CD4-positive, alpha-beta T cell (primary cell): ENCODE data around the gene WWOX. TPM values are rescaled to one million over a fixed set of nuclear protein-coding genes. Genes with fewer than 3 reads are reported as not detected.

Experiments
- ATAC-seq: fragments of 200-7000 bp; cut with Tn5 transposase; one replicate; pipeline ENCODE4 v1.10.0; 2022; ENCODE audit warnings: mild to moderate bottlenecking; ENCODE audit not compliant: poor library complexity
- CTCF ChIA-PET: fragments of 350-600 bp; sonication (Branson Sonifier 250); formaldehyde crosslinking; loops from one replicate; lab custom pipeline; 2021; ENCODE audit warnings: antibody characterized with exemption, inconsistent platforms; lab: Charles Lee
- POLR2A ChIA-PET: fragments of 350-600 bp; sonication (Branson Sonifier 250); formaldehyde crosslinking; loops from one replicate; lab custom pipeline; 2021; ENCODE audit warnings: antibody characterized with exemption, inconsistent platforms; lab: Charles Lee
- DNase-seq, 14 experiments: peaks; one replicate each; pipeline ENCODE4 v3.0.0-alpha.2; 2013 to 2020; ENCODE audit warnings: mixed read lengths in 2 of 14
- H3K27ac ChIP-seq, 2 donors: one replicate each; pipeline versions ENCODE4 v1.5.1 to v1.7.0; 2013; ENCODE audit warnings: low read length in 2 of 2, low read depth in 1 of 2, mild to moderate bottlenecking in 1 of 2
- H3K27me3 ChIP-seq, 2 experiments: 1 replicate in 1 of 2; 2 replicates in 1 of 2; pipeline versions ENCODE4 v1.6.1 to v1.7.0; 2013; ENCODE audit warnings: low read length in 2 of 2, control low read depth in 1 of 2, mild to moderate bottlenecking in 1 of 2, moderate library complexity in 1 of 2; ENCODE audit not compliant: insufficient read depth in 2 of 2, control insufficient read depth in 1 of 2
- H3K36me3 ChIP-seq: one replicate; pipeline ENCODE4 v1.6.1; 2013; ENCODE audit warnings: low read length, control low read depth; ENCODE audit not compliant: insufficient read depth
- H3K4me1 ChIP-seq: one replicate; pipeline ENCODE4 v1.6.1; 2013; ENCODE audit warnings: low read length, control low read depth; ENCODE audit not compliant: insufficient read depth
- H3K4me3 ChIP-seq: one replicate; pipeline ENCODE4 v1.5.1; 2013; ENCODE audit warnings: mild to moderate bottlenecking, low read length, moderate library complexity
- H3K9me3 ChIP-seq, 2 experiments: 1 replicate in 1 of 2; 2 replicates in 1 of 2; pipeline versions ENCODE4 v1.6.1 to v1.7.0; 2013; ENCODE audit warnings: low read length in 2 of 2, mild to moderate bottlenecking in 2 of 2, control low read depth in 1 of 2, moderate library complexity in 1 of 2; ENCODE audit not compliant: control insufficient read depth in 1 of 2, insufficient read depth in 1 of 2
- H3K27ac Mint-ChIP-seq: one replicate; pipeline ENCODE4 v1.8.0; 2020; ENCODE audit warnings: mixed read lengths
- H3K27me3 Mint-ChIP-seq: one replicate; pipeline ENCODE4 v1.8.0; 2021; ENCODE audit warnings: mixed read lengths
- H3K36me3 Mint-ChIP-seq: one replicate; pipeline ENCODE4 v1.8.0; 2021; ENCODE audit warnings: low read depth, mixed read lengths
- H3K4me1 Mint-ChIP-seq: one replicate; pipeline ENCODE4 v1.8.0; 2021; ENCODE audit warnings: low read depth, mixed read lengths
- H3K4me3 Mint-ChIP-seq: one replicate; pipeline ENCODE4 v1.8.0; 2020; ENCODE audit warnings: mild to moderate bottlenecking, mixed read lengths
- H3K9me3 Mint-ChIP-seq: one replicate; pipeline ENCODE4 v1.8.0; 2020; ENCODE audit warnings: mixed read lengths
- intact Hi-C, 2 experiments: fragments of 100-400 bp; cut with DNase I in 1 of 2; cut with micrococcal nuclease in 1 of 2; formaldehyde crosslinking; loops; one replicate each; pipeline versions ENCODE4 v1.15.1 to v1.9.0; 2023 to 2025; cut with DNase I, micrococcal nuclease
- total RNA-seq, 174 experiments: library from RNA in 2 of 174; stranded (reverse) in 2 of 174; gene quantifications; one replicate each; pipeline ENCODE4 v1.2.3 and lab custom pipeline; 2021 to 2026
- TF ChIP-seq, protein P1 (sequence below): fragments of 200-600 bp; IDR thresholded peaks from one replicate; pipeline ENCODE4 v1.8.0; 2022; ENCODE audit warnings: antibody characterized with exemption, mild to moderate bottlenecking

WWOX gene
- total RNA-seq, 2 experiments from 2014 or later, result 19.3 to 21.7 TPM

GRCh38 chr16:78926723-78927210, 827.3 kb downstream of the WWOX start:
- intact Hi-C loops, result loop anchor here in 1 of 2 experiments (5.0 kb wide), 1 partner anchor 676 kb away; the partner anchor contains the start of gene MAF
- ChIA-PET POLR2A (no interaction called here), CTCF (no interaction called here)
- Histone ChIP-seq H3K27ac (no peak overlapping the region), H3K36me3 (no peaks in the 10 kb centered on the region), H3K9me3 (peaks cover 9% of the 10 kb centered on the region in 2 experiments), H3K27me3 (no peaks in the 10 kb centered on the region), H3K4me3 (no peak overlapping the region), H3K4me1 (peaks cover 3% of the 10 kb centered on the region)
- TF ChIP-seq, protein P1, sequence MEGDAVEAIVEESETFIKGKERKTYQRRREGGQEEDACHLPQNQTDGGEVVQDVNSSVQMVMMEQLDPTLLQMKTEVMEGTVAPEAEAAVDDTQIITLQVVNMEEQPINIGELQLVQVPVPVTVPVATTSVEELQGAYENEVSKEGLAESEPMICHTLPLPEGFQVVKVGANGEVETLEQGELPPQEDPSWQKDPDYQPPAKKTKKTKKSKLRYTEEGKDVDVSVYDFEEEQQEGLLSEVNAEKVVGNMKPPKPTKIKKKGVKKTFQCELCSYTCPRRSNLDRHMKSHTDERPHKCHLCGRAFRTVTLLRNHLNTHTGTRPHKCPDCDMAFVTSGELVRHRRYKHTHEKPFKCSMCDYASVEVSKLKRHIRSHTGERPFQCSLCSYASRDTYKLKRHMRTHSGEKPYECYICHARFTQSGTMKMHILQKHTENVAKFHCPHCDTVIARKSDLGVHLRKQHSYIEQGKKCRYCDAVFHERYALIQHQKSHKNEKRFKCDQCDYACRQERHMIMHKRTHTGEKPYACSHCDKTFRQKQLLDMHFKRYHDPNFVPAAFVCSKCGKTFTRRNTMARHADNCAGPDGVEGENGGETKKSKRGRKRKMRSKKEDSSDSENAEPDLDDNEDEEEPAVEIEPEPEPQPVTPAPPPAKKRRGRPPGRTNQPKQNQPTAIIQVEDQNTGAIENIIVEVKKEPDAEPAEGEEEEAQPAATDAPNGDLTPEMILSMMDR, result no peak
- H3K27me3 Mint-ChIP-seq, result no peaks in the 10 kb centered on the region
- no peak overlapping the region for H3K27ac Mint-ChIP-seq
- no peaks in the 10 kb centered on the region for H3K4me1 Mint-ChIP-seq
- H3K9me3 Mint-ChIP-seq, result peaks cover 5% of the 10 kb centered on the region
- ATAC-seq, result no peak
- H3K36me3 Mint-ChIP-seq, result peaks cover 6% of the 10 kb centered on the region
- no peak overlapping the region for H3K4me3 Mint-ChIP-seq
- DNase-seq, result no peak

DNA sequence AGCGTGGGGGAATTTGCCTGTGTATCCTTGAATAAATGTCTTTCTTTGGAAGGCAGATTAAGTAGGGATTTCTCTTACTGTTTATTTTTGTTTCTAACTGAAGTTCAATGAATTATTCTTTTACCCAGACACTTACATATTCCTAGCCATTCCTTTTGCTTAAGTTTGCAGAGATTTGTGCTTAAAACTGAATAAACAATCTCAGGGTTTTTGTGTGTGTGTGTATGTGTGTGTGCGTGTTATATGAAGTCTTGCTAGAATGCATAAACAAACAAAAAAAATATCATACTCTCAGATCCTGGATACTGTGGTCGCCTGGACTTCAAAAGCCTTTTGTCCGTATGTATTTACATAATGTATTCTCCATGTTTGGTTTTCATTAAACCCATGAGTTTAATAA, 828.3 kb downstream of the WWOX start:
- intact Hi-C loops, result loop anchor here in 1 of 2 experiments (5.0 kb wide), 1 partner anchor 675 kb away; the partner anchor contains the start of gene MAF

DNA sequence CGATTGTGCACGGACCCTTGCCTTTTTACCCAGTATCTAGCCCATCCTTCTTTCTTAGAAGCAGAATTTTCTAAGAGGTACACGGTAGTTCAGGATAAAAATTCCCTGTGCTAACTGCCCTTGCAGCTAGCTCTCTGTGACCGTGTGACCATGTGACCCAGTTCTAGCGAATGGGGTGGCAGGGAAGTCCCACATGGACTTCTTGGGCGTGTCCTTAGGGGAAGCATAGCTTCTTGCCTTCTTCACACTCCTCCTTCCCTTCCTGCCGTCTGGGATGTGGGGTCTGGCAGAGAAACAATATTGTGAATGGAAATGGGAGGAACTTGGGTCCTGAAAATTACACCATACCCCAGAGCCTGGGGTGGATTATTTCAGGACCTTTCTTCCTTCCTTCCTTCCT, 830.4 kb downstream of the WWOX start:
- H3K27me3 Mint-ChIP-seq, result no peaks in the 10 kb centered on the region
- no peak for ATAC-seq
- H3K9me3 ChIP-seq, result peaks cover 0 to 6% of the 10 kb centered on the region in 2 experiments

More for the DNA sequence above, 828.3 kb downstream of the WWOX start:
- H3K36me3 ChIP-seq, result no peaks in the 10 kb centered on the region
- peaks cover 0 to 4% of the 10 kb centered on the region in 2 experiments for H3K9me3 ChIP-seq
- POLR2A ChIA-PET, result no interaction called here
- CTCF ChIA-PET, result no interaction called here
- peaks cover 5% of the 10 kb centered on the region for H3K9me3 Mint-ChIP-seq
- no peak for DNase-seq
- H3K27ac ChIP-seq, result no peak overlapping the region
- no peak for ATAC-seq
- TF ChIP-seq, protein P1, result no peak
- no peak overlapping the region for H3K4me3 Mint-ChIP-seq
- H3K27me3 ChIP-seq, result no peaks in the 10 kb centered on the region
- H3K4me3 ChIP-seq, result no peak overlapping the region
- H3K36me3 Mint-ChIP-seq, result peaks cover 6% of the 10 kb centered on the region
- H3K27me3 Mint-ChIP-seq, result no peaks in the 10 kb centered on the region
- peaks cover 3% of the 10 kb centered on the region for H3K4me1 ChIP-seq
- no peak overlapping the region for H3K27ac Mint-ChIP-seq
- H3K4me1 Mint-ChIP-seq, result no peaks in the 10 kb centered on the region

More for the DNA sequence above, 830.4 kb downstream of the WWOX start:
- ChIA-PET CTCF (no interaction called here), POLR2A (no interaction called here)
- no peak overlapping the region for H3K4me3 ChIP-seq
- H3K27ac Mint-ChIP-seq, result no peak overlapping the region
- H3K4me3 Mint-ChIP-seq, result no peak overlapping the region
- H3K36me3 ChIP-seq, result no peaks in the 10 kb centered on the region
- H3K36me3 Mint-ChIP-seq, result no peaks in the 10 kb centered on the region
- peaks cover 2% of the 10 kb centered on the region for H3K4me1 ChIP-seq
- no peak for DNase-seq
- H3K27ac ChIP-seq, result no peak overlapping the region
- H3K4me1 Mint-ChIP-seq, result no peaks in the 10 kb centered on the region
- no peaks in the 10 kb centered on the region for H3K27me3 ChIP-seq
- TF ChIP-seq, protein P1, result no peak
- H3K9me3 Mint-ChIP-seq, result peaks cover 3% of the 10 kb centered on the region
- intact Hi-C loops, result loop anchor here in 1 of 2 experiments (5.0 kb wide), 1 partner anchor 672 kb away; the partner anchor contains the start of gene MAF
